Measurements from ENCODE around the gene ATG16L2.

DNA sequence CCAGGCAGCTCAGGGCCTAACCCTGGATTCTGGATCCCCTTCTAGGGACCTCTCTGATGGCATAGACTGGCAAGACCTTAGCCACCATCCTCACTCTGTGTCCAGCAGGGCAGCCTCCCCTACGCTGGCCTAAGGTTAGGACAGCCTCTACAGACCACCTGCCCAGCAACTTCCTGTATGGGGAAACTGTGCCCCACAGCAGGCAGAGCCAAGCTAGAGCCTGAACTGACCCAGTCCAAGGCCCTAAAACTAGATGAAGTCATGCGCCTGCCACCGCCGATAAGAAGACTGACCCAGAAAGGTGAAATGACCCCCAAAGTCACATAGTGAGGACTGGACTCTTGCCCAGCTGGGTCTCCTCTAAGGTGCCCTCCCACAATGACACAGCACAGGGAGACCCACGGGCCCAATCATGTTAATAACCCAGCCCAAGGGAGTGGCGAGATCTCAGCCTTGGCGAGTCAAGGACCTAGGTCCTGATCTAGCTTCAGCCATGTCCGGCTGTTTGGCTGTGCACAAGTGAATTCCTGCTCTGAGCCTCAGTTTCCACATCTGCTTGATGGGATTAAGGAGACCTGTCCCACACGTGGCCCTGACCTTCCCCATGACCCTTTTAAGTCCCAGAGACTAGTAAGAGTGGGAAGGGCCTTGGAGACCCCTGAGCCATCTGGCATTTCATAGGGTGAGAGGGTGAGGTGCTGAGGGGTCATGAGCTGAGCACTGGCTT lies 37.9 kb upstream of the ATG16L2 start:
- TF ChIP-seq, protein P1, sequence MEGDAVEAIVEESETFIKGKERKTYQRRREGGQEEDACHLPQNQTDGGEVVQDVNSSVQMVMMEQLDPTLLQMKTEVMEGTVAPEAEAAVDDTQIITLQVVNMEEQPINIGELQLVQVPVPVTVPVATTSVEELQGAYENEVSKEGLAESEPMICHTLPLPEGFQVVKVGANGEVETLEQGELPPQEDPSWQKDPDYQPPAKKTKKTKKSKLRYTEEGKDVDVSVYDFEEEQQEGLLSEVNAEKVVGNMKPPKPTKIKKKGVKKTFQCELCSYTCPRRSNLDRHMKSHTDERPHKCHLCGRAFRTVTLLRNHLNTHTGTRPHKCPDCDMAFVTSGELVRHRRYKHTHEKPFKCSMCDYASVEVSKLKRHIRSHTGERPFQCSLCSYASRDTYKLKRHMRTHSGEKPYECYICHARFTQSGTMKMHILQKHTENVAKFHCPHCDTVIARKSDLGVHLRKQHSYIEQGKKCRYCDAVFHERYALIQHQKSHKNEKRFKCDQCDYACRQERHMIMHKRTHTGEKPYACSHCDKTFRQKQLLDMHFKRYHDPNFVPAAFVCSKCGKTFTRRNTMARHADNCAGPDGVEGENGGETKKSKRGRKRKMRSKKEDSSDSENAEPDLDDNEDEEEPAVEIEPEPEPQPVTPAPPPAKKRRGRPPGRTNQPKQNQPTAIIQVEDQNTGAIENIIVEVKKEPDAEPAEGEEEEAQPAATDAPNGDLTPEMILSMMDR (IDR thresholded peaks at IDR 0.05; ENCODE audit: poor library complexity, severe bottlenecking), result no peak
- TF ChIP-seq, protein P2, sequence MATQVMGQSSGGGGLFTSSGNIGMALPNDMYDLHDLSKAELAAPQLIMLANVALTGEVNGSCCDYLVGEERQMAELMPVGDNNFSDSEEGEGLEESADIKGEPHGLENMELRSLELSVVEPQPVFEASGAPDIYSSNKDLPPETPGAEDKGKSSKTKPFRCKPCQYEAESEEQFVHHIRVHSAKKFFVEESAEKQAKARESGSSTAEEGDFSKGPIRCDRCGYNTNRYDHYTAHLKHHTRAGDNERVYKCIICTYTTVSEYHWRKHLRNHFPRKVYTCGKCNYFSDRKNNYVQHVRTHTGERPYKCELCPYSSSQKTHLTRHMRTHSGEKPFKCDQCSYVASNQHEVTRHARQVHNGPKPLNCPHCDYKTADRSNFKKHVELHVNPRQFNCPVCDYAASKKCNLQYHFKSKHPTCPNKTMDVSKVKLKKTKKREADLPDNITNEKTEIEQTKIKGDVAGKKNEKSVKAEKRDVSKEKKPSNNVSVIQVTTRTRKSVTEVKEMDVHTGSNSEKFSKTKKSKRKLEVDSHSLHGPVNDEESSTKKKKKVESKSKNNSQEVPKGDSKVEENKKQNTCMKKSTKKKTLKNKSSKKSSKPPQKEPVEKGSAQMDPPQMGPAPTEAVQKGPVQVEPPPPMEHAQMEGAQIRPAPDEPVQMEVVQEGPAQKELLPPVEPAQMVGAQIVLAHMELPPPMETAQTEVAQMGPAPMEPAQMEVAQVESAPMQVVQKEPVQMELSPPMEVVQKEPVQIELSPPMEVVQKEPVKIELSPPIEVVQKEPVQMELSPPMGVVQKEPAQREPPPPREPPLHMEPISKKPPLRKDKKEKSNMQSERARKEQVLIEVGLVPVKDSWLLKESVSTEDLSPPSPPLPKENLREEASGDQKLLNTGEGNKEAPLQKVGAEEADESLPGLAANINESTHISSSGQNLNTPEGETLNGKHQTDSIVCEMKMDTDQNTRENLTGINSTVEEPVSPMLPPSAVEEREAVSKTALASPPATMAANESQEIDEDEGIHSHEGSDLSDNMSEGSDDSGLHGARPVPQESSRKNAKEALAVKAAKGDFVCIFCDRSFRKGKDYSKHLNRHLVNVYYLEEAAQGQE (IDR thresholded peaks at IDR 0.05; ENCODE audit: borderline replicate concordance), result no peak
